ENCODE measurements around the gene ABRACL.
"Not testable (repeated sequence)": the region's sequence is repeated elsewhere in the genome, so short reads cannot be mapped to it uniquely, and the experiment has no call there.

ABRACL gene

DNA sequence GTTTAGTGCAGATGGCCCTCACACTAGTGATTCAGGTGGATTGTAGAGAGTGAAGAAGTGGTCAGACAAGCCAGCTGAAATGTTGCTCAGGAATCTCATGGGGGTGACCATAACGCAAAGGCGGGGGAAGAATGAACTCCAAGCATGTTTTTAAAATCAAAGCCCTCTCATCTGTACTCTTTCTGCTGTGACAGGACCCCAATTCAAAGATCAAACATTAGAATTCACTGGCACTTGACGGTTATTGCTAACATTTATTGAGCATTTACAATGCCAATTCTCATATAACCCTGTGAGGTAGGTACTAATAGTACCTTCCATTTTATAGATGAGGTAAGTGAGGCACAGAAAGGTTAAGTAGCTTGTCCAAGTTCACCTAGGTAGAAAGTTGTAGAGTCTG, 15.7 kb downstream of the ABRACL start:
- Histone ChIP-seq H3K4me2 (ENCODE audit: low read length) (no peak overlapping the region), H3K9me3 (replicated peaks; ENCODE audit: low read length) (no peaks in the 10 kb centered on the region), H3K27me3 (ENCODE audit: control insufficient read depth, insufficient read depth, low read length) (no peaks in the 10 kb centered on the region), H3K36me3 (ENCODE audit: insufficient read depth, low read length) (peaks cover 4% of the 10 kb centered on the region), H3K4me3 (ENCODE audit: low read length) (no peak overlapping the region), H3K4me1 (ENCODE audit: control insufficient read depth, insufficient read depth, low read length) (no peaks in the 10 kb centered on the region), H3K9ac (ENCODE audit: low read depth, low read length) (no peak overlapping the region)

- H3K36me3 ChIP-seq (ENCODE audit: insufficient read depth, low read length), result peaks cover 4% of the 10 kb centered on the region
- H3K4me1 ChIP-seq (ENCODE audit: control insufficient read depth, insufficient read depth, low read length), result no peaks in the 10 kb centered on the region
- H3K9me3 ChIP-seq (replicated peaks; ENCODE audit: low read length), result no peaks in the 10 kb centered on the region
- H3K9ac ChIP-seq (ENCODE audit: low read depth, low read length), result no peak overlapping the region
- no peaks in the 10 kb centered on the region for H3K27me3 ChIP-seq (ENCODE audit: control insufficient read depth, insufficient read depth, low read length)
- H3K4me2 ChIP-seq (ENCODE audit: low read length), result no peak overlapping the region
- no peak overlapping the region for H3K4me3 ChIP-seq (ENCODE audit: low read length)
Measured at GRCh38 chr6:139047677-139048076, 19.1 kb downstream of the ABRACL start.

DNA sequence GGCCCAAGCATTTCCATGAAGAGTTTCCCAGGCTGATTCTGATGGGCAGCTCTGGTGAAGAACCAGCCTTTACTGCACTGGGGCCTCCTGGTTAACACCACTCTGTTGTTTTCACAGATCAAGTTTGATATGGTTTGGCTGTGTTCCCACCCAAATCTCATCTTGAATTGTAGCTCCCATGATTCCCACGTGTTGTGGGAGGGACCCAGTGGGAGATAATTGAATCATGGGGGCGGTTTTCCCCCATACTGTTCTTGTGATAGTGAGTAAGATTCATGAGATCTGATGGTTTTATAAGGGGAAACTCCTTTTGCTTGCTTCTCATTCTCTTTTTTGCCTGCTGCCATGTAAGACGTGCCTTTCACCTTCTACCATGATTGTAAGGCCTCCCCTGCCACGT, 20.4 kb downstream of the ABRACL start:
- not testable (repeated sequence) for H3K36me3 ChIP-seq (ENCODE audit: insufficient read depth, low read length); H3K4me3 ChIP-seq (ENCODE audit: low read length); H3K4me2 ChIP-seq (ENCODE audit: low read length); H3K9me3 ChIP-seq (replicated peaks; ENCODE audit: low read length); H3K4me1 ChIP-seq (ENCODE audit: control insufficient read depth, insufficient read depth, low read length); H3K9ac ChIP-seq (ENCODE audit: low read depth, low read length); H3K27me3 ChIP-seq (ENCODE audit: control insufficient read depth, insufficient read depth, low read length)

DNA sequence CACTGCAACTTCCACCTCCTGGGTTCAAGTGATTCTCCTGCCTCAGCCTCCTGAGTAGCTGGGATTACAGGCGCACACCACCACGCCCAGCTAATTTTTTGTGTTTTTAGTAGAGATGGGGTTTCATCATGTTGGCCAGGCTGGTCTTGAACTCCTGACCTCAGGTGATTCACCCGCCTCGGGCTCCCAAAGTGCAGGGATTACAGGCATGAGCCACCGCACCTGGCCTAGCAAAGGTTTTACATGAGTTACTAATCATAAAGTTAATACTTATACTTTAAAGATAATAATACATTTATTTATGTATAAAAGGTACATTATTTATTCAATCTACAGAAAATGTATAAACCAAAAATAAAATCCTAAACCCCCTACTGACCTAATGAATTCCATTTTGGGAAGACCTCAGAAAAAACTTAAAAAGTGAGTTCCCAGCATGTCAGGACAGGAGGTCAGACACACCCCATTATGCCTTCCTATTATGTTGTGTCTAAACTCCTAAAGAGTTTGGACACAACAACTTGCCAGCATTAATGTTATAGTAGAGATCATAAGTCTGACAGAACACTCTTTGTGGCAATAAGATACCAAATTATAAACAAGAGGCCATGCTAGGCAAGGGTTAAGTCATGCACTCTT, 21.7 kb downstream of the ABRACL start:
- H3K4me2 ChIP-seq (ENCODE audit: low read length); H3K4me1 ChIP-seq (ENCODE audit: control insufficient read depth, insufficient read depth, low read length); H3K36me3 ChIP-seq (ENCODE audit: insufficient read depth, low read length); H3K4me3 ChIP-seq (ENCODE audit: low read length); H3K9me3 ChIP-seq (replicated peaks; ENCODE audit: low read length); H3K9ac ChIP-seq (ENCODE audit: low read depth, low read length); H3K27me3 ChIP-seq (ENCODE audit: control insufficient read depth, insufficient read depth, low read length): not testable (repeated sequence)

GRCh38 chr6:139050770-139051313, 22.3 kb downstream of the ABRACL start:
- Histone ChIP-seq H3K4me2 (ENCODE audit: low read length) (no peak overlapping the region), H3K4me1 (ENCODE audit: control insufficient read depth, insufficient read depth, low read length) (no peaks in the 10 kb centered on the region), H3K36me3 (ENCODE audit: insufficient read depth, low read length) (no peaks in the 10 kb centered on the region), H3K9ac (ENCODE audit: low read depth, low read length) (no peak overlapping the region), H3K27me3 (ENCODE audit: control insufficient read depth, insufficient read depth, low read length) (no peaks in the 10 kb centered on the region), H3K4me3 (ENCODE audit: low read length) (no peak overlapping the region), H3K9me3 (replicated peaks; ENCODE audit: low read length) (no peaks in the 10 kb centered on the region)

DNA sequence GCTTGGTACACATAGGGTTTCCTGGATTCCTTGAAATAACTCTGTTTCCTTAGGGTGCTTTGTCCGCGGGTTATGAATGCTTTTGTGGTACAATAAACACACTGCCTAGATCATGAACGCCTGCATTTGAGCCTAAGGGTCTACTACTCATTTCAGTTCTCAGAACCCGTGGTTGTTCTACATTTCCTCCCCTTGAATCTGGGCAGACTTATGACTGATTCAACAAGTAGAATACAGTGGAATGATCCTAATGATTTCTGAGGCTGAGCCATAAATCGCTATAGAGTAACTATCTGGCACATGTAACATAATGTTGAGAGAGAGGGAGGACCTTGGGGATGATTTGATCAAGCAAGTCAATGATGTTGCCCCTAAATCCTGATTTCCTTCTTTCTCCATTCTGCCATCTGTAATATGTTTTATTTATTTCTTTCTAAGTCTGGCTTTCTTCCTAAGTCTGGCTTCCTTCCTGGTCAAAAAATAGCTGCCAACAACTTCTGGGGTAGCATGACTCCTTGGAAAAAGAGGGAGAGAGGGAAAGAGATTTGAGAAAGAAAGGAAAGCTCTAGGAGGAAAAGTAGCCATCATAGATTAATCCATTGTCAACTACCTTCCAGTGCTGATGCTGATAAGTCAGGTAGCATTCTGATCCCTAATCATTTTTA, 23.0 kb downstream of the ABRACL start:
- no peaks in the 10 kb centered on the region for H3K36me3 ChIP-seq (ENCODE audit: insufficient read depth, low read length)
- no peak overlapping the region for H3K9ac ChIP-seq (ENCODE audit: low read depth, low read length)
- no peak overlapping the region for H3K4me2 ChIP-seq (ENCODE audit: low read length)
- H3K4me3 ChIP-seq (ENCODE audit: low read length), result no peak overlapping the region
- no peaks in the 10 kb centered on the region for H3K4me1 ChIP-seq (ENCODE audit: control insufficient read depth, insufficient read depth, low read length)
- H3K9me3 ChIP-seq (replicated peaks; ENCODE audit: low read length), result no peaks in the 10 kb centered on the region
- H3K27me3 ChIP-seq (ENCODE audit: control insufficient read depth, insufficient read depth, low read length), result no peaks in the 10 kb centered on the region

DNA sequence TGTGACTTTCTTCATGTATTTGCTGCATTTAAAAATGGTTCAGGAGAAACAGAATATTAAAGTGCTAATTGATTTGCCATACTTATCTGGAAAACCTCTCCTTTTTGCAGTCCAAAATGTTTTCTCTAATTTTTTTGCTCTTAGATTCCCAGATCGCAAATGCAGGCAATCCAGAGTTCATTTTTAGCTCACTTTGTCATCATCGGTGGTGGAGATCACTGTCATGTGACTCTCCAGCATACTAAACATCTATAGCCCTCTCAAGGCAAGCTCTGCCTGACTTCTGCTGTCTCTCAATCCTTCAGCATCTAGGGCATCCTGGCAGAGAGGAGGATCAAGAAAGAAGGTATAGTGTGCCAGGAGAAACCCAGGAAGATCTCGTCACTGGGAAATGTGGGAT, 24.8 kb downstream of the ABRACL start:
- H3K4me1 ChIP-seq (ENCODE audit: control insufficient read depth, insufficient read depth, low read length), result no peaks in the 10 kb centered on the region
- no peaks in the 10 kb centered on the region for H3K9me3 ChIP-seq (replicated peaks; ENCODE audit: low read length)
- no peak overlapping the region for H3K9ac ChIP-seq (ENCODE audit: low read depth, low read length)
- no peaks in the 10 kb centered on the region for H3K27me3 ChIP-seq (ENCODE audit: control insufficient read depth, insufficient read depth, low read length)
- H3K4me2 ChIP-seq (ENCODE audit: low read length), result no peak overlapping the region
- no peak overlapping the region for H3K4me3 ChIP-seq (ENCODE audit: low read length)
- no peaks in the 10 kb centered on the region for H3K36me3 ChIP-seq (ENCODE audit: insufficient read depth, low read length)

GRCh38 chr6:139054001-139054400, 25.5 kb downstream of the ABRACL start:
- Histone ChIP-seq H3K36me3 (ENCODE audit: insufficient read depth, low read length) (no peaks in the 10 kb centered on the region), H3K27me3 (ENCODE audit: control insufficient read depth, insufficient read depth, low read length) (no peaks in the 10 kb centered on the region), H3K4me2 (ENCODE audit: low read length) (no peak overlapping the region), H3K4me1 (ENCODE audit: control insufficient read depth, insufficient read depth, low read length) (no peaks in the 10 kb centered on the region), H3K4me3 (ENCODE audit: low read length) (no peak overlapping the region), H3K9ac (ENCODE audit: low read depth, low read length) (no peak overlapping the region), H3K9me3 (replicated peaks; ENCODE audit: low read length) (no peaks in the 10 kb centered on the region)

DNA sequence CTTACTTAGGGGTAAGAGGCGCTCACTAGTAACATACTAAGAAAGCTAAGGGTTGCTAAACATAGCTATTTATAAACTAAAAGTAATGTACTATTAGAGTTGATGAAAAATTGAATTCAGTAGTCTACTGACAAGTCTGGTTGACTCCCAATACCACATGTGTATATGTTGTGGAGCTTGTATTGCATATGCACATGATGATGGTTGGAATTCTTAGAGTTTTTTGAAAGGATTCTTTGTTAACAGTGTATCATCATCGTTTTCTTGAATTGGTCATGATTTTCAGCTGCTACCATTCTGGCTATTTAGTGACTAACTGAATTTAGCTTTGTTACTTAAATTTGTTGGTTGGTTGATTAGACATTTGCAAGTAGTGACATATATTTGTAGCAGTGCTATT, 27.2 kb downstream of the ABRACL start:
- peaks cover 4% of the 10 kb centered on the region for H3K4me1 ChIP-seq (ENCODE audit: control insufficient read depth, insufficient read depth, low read length)
- H3K4me3 ChIP-seq (ENCODE audit: low read length), result no peak overlapping the region
- no peaks in the 10 kb centered on the region for H3K36me3 ChIP-seq (ENCODE audit: insufficient read depth, low read length)
- no peak overlapping the region for H3K9ac ChIP-seq (ENCODE audit: low read depth, low read length)
- no peaks in the 10 kb centered on the region for H3K9me3 ChIP-seq (replicated peaks; ENCODE audit: low read length)
- no peak overlapping the region for H3K4me2 ChIP-seq (ENCODE audit: low read length)
- H3K27me3 ChIP-seq (ENCODE audit: control insufficient read depth, insufficient read depth, low read length), result no peaks in the 10 kb centered on the region

- no peaks in the 10 kb centered on the region for H3K9me3 ChIP-seq (replicated peaks; ENCODE audit: low read length)
- peaks cover 4% of the 10 kb centered on the region for H3K4me1 ChIP-seq (ENCODE audit: control insufficient read depth, insufficient read depth, low read length)
- no peaks in the 10 kb centered on the region for H3K27me3 ChIP-seq (ENCODE audit: control insufficient read depth, insufficient read depth, low read length)
- H3K4me3 ChIP-seq (ENCODE audit: low read length), result no peak overlapping the region
- no peak overlapping the region for H3K9ac ChIP-seq (ENCODE audit: low read depth, low read length)
- H3K4me2 ChIP-seq (ENCODE audit: low read length), result no peak overlapping the region
- no peaks in the 10 kb centered on the region for H3K36me3 ChIP-seq (ENCODE audit: insufficient read depth, low read length)
Measured at GRCh38 chr6:139058029-139058428, 29.5 kb downstream of the ABRACL start.

GRCh38 chr6:139060332-139060731, 31.8 kb downstream of the ABRACL start:
- Histone ChIP-seq H3K4me2 (ENCODE audit: low read length) (no peak overlapping the region), H3K27me3 (ENCODE audit: control insufficient read depth, insufficient read depth, low read length) (no peaks in the 10 kb centered on the region), H3K36me3 (ENCODE audit: insufficient read depth, low read length) (no peaks in the 10 kb centered on the region), H3K9me3 (replicated peaks; ENCODE audit: low read length) (no peaks in the 10 kb centered on the region), H3K9ac (ENCODE audit: low read depth, low read length) (no peak overlapping the region), H3K4me1 (ENCODE audit: control insufficient read depth, insufficient read depth, low read length) (peaks cover 4% of the 10 kb centered on the region), H3K4me3 (ENCODE audit: low read length) (no peak overlapping the region)
